HG03045 (cell line): ENCODE measurements around the gene F8.

Experiments
- ATAC-seq: cut with Tn5 transposase; IDR thresholded peaks from one replicate; pipeline ENCODE4 v1.9.1; 2021; ENCODE audit warnings: mild to moderate bottlenecking, moderate library complexity; ENCODE audit not compliant: unreplicated experiment

The F8 gene

DNA sequence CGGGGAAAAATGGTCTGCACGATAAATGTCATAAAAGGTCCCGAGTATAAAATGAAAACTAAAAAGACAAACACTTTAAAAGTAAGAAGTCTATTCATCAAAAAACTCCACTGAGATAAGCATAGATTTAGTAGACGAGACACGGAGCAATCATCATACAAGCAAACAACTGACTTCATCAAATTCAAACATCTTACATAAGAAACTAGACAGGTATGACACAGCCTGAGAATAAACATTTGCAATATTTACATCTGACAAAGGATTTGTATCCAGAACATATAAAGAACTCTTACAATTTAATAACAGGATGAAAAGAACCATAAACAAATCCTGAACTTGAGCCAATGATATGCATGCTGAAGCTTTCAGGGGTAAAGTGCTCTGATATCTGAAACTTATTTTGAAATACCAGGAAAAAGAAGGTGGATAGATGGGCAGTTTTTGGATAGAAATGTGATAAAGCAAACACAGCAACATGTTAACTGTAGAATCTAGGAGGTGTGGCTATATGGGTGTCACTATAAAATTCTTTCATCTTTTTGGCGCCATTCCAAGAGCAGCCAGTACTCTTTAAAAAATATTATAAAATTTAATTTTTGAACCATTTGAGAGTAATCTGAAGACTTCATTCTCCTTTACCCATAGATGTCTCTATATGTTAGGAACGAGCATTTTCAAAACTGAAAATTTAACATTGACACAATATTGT is 229.3 kb downstream of the F8 start:
- ATAC-seq: no peak

DNA sequence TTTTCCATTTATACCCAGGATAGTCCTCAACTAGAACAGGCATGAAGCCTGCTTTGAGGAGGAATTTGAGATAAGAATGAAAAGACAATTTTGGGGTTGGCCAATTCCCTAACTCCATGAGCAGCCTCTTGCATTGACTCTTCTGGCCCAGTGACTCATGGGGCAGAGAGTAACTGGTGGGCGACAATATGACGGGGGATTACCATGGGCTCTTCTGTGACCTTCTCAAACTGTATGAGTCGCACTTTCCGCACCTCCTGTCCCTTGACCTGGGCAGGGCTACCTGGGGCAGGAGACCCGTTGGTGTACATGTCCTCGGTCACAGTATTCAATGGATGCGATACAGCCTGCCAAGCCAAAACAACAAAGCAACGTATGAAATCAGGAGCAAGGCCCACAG is 230.6 kb downstream of the F8 start:
- no peak for ATAC-seq

DNA sequence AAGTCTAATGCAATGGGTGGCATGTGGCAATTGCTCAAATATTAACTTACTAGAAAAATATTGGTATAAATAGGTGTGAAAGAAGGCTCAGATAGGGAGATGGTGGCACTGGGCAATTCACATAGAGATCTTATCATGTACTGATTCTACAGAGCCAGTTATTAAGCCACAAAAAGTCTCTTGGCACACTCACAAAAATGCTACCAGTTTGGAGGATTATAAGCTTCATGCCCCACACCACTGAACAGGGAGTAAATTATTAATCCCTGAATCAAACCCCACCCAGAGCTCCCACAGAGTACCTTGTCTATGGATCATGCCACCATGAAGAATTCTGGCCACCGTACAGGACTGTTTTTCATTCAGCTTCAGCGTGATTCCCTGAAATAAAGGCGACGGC is 231.1 kb downstream of the F8 start:
- ATAC-seq: no peak
